Muscle layer of colon (tissue), 2 donors: ENCODE results near the gene GJA10.

ENCODE experiments used
- H3K27ac ChIP-seq: one replicate; pipeline ENCODE4 v1.7.0; 2013; ENCODE audit warnings: low read depth, mild to moderate bottlenecking, low read length, moderate library complexity
- H3K27me3 ChIP-seq, 2 donors: one replicate each; pipeline ENCODE4 v1.7.0; 2013; ENCODE audit warnings: low read length in 2 of 2, mild to moderate bottlenecking in 2 of 2; ENCODE audit not compliant: insufficient read depth in 2 of 2, control insufficient read depth in 1 of 2
- H3K36me3 ChIP-seq: one replicate; pipeline ENCODE4 v1.7.0; 2013; ENCODE audit warnings: mild to moderate bottlenecking, low read length; ENCODE audit not compliant: insufficient read depth
- H3K4me1 ChIP-seq: one replicate; pipeline ENCODE4 v1.7.0; 2013; ENCODE audit warnings: mild to moderate bottlenecking, low read length; ENCODE audit not compliant: insufficient read depth
- H3K4me3 ChIP-seq, 2 donors: one replicate each; pipeline ENCODE4 v1.7.0; 2013; ENCODE audit warnings: low read length in 2 of 2, low read depth in 1 of 2, mild to moderate bottlenecking in 1 of 2, moderate library complexity in 1 of 2
- H3K9ac ChIP-seq: one replicate; pipeline ENCODE4 v1.7.0; 2013; ENCODE audit warnings: low read length
- H3K9me3 ChIP-seq: one replicate; pipeline ENCODE4 v1.7.0; 2013; ENCODE audit warnings: mild to moderate bottlenecking, low read length
- donor health status: abdominal sarcoma.
- donor health status: Adenocarcinoma of cecum.

GJA10 gene

GRCh38 chr6:89917801-89918366 lies 23.6 kb downstream of the GJA10 start:
- Histone ChIP-seq H3K4me1 (no peaks in the 10 kb centered on the region), H3K4me3 (no peak overlapping the region), H3K27me3 (no peaks in the 10 kb centered on the region), H3K9ac (no peak overlapping the region), H3K9me3 (peaks cover 3% of the 10 kb centered on the region), H3K27ac (no peak overlapping the region), H3K36me3 (no peaks in the 10 kb centered on the region)

GRCh38 chr6:89921197-89921596 lies 26.9 kb downstream of the GJA10 start:
- no peaks in the 10 kb centered on the region for H3K4me1 ChIP-seq
- H3K27ac ChIP-seq = no peak overlapping the region
- H3K9ac ChIP-seq = no peak overlapping the region
- no peaks in the 10 kb centered on the region for H3K27me3 ChIP-seq
- no peaks in the 10 kb centered on the region for H3K36me3 ChIP-seq
- no peak overlapping the region for H3K4me3 ChIP-seq
- H3K9me3 ChIP-seq = peaks cover 3% of the 10 kb centered on the region

- no peaks in the 10 kb centered on the region for H3K27me3 ChIP-seq
- H3K27ac ChIP-seq = no peak overlapping the region
- no peak overlapping the region for H3K4me3 ChIP-seq
- H3K9me3 ChIP-seq = peaks cover 3% of the 10 kb centered on the region
- H3K4me1 ChIP-seq = no peaks in the 10 kb centered on the region
- no peak overlapping the region for H3K9ac ChIP-seq
- H3K36me3 ChIP-seq = no peaks in the 10 kb centered on the region
Observed at GRCh38 chr6:89921691-89922090, 27.4 kb downstream of the GJA10 start.

- Histone ChIP-seq H3K36me3 (no peaks in the 10 kb centered on the region), H3K4me3 (no peak overlapping the region), H3K27me3 (no peaks in the 10 kb centered on the region), H3K9me3 (no peaks in the 10 kb centered on the region), H3K9ac (no peak overlapping the region), H3K27ac (no peak overlapping the region), H3K4me1 (no peaks in the 10 kb centered on the region)
Observed at GRCh38 chr6:89924231-89924630, 30.0 kb downstream of the GJA10 start.

GRCh38 chr6:89925826-89926225 lies 31.6 kb downstream of the GJA10 start:
- Histone ChIP-seq H3K4me3 (no peak overlapping the region), H3K4me1 (no peaks in the 10 kb centered on the region), H3K9ac (no peak overlapping the region), H3K27ac (no peak overlapping the region), H3K9me3 (no peaks in the 10 kb centered on the region), H3K36me3 (no peaks in the 10 kb centered on the region), H3K27me3 (no peaks in the 10 kb centered on the region)

- no peak overlapping the region for H3K27ac ChIP-seq
Observed at GRCh38 chr6:89927264-89927663, 33.0 kb downstream of the GJA10 start.

GRCh38 chr6:89927791-89928550 lies 33.7 kb downstream of the GJA10 start:
- no peak overlapping the region for H3K4me3 ChIP-seq
- no peak overlapping the region for H3K9ac ChIP-seq
- no peaks in the 10 kb centered on the region for H3K4me1 ChIP-seq
- no peaks in the 10 kb centered on the region for H3K36me3 ChIP-seq
- no peaks in the 10 kb centered on the region for H3K9me3 ChIP-seq
- H3K27ac ChIP-seq = no peak overlapping the region
- H3K27me3 ChIP-seq = no peaks in the 10 kb centered on the region

More at GRCh38 chr6:89927264-89927663, 33.0 kb downstream of the GJA10 start:
- Histone ChIP-seq H3K4me3 (no peak overlapping the region), H3K4me1 (no peaks in the 10 kb centered on the region), H3K36me3 (no peaks in the 10 kb centered on the region), H3K9ac (no peak overlapping the region), H3K27me3 (no peaks in the 10 kb centered on the region), H3K9me3 (no peaks in the 10 kb centered on the region)

- Histone ChIP-seq H3K9ac (no peak overlapping the region), H3K4me3 (no peak overlapping the region), H3K36me3 (no peaks in the 10 kb centered on the region), H3K27me3 (no peaks in the 10 kb centered on the region), H3K9me3 (no peaks in the 10 kb centered on the region), H3K27ac (no peak overlapping the region), H3K4me1 (no peaks in the 10 kb centered on the region)
Observed at GRCh38 chr6:89928604-89929003, 34.3 kb downstream of the GJA10 start.

GRCh38 chr6:89930789-89931188 lies 36.5 kb downstream of the GJA10 start:
- H3K9me3 ChIP-seq = no peaks in the 10 kb centered on the region
- no peaks in the 10 kb centered on the region for H3K36me3 ChIP-seq
- no peaks in the 10 kb centered on the region for H3K27me3 ChIP-seq
- no peak overlapping the region for H3K9ac ChIP-seq
- H3K4me3 ChIP-seq = no peak overlapping the region
- no peak overlapping the region for H3K27ac ChIP-seq
- no peaks in the 10 kb centered on the region for H3K4me1 ChIP-seq

GRCh38 chr6:89932245-89932802 lies 38.1 kb downstream of the GJA10 start:
- no peaks in the 10 kb centered on the region for H3K4me1 ChIP-seq
- no peak overlapping the region for H3K4me3 ChIP-seq
- no peaks in the 10 kb centered on the region for H3K27me3 ChIP-seq
- no peaks in the 10 kb centered on the region for H3K9me3 ChIP-seq
- no peak overlapping the region for H3K27ac ChIP-seq
- H3K9ac ChIP-seq = no peak overlapping the region
- no peaks in the 10 kb centered on the region for H3K36me3 ChIP-seq

- Histone ChIP-seq H3K4me1 (no peaks in the 10 kb centered on the region), H3K4me3 (no peak overlapping the region), H3K9ac (no peak overlapping the region), H3K27ac (no peak overlapping the region), H3K9me3 (no peaks in the 10 kb centered on the region), H3K36me3 (no peaks in the 10 kb centered on the region), H3K27me3 (no peaks in the 10 kb centered on the region)
Observed at GRCh38 chr6:89934685-89935366, 40.6 kb downstream of the GJA10 start.
